HepG2 (cell line): Measurements from ENCODE around the gene PLEKHA5. TPM values are rescaled to one million over a fixed set of nuclear protein-coding genes. Genes with fewer than 3 reads are reported as not detected.

Source experiments
- ASH2L ChIP-seq: fragments of 300-600, 200-600 bp; sonication (generic); IDR thresholded peaks from 2 replicates; pipeline ENCODE4 v1.7.0; 2017; ENCODE audit warnings: low read depth, mild to moderate bottlenecking, moderate library complexity, mixed read lengths, low read length; ENCODE audit not compliant: insufficient read length
- HNF1A ChIP-seq, 2 experiments: sonication (generic) in 1 of 2; formaldehyde crosslinking in 1 of 2; IDR thresholded peaks; 2 replicates each; pipeline versions ENCODE4 v1.4.0 to v1.6.1; 2016 to 2020; ENCODE audit warnings: borderline replicate concordance in 1 of 2, low read depth in 1 of 2, mild to moderate bottlenecking in 1 of 2, missing genetic modification reagents in 1 of 2
- ZHX1 ChIP-seq: sonication (generic); formaldehyde crosslinking; IDR thresholded peaks from 2 replicates; pipeline ENCODE4 v1.8.1; 2022; ENCODE audit warnings: low read depth, mild to moderate bottlenecking, missing genetic modification reagents
- polyA plus RNA-seq, 8 experiments: library from polyadenylated mRNA; depleted of rRNA in 3 of 8; stranded (reverse) in 7 of 8; unstranded in 1 of 8; fragments of >200 nt; fragmentation: Illumina TruSeq in 4 of 8; extraction: Trizol in 4 of 8; gene quantifications; 2 replicates each; pipeline versions ENCODE4 v1.2.1 to v1.2.3, GENCODE V29; 2011 to 2016; ENCODE audit warnings: low read depth in 4 of 8, missing spikeins in 1 of 8, mixed read lengths in 1 of 8; ENCODE audit not compliant: insufficient read depth in 1 of 8
- total RNA-seq, 5 experiments: library from RNA; depleted of rRNA; stranded (reverse); fragments of >200 nt; fragmentation: Illumina TruSeq; extraction: Trizol; gene quantifications; 2 replicates each; pipeline ENCODE4 v1.2.3, GENCODE V29; 2016; ENCODE audit warnings: low read depth in 1 of 5
- TF ChIP-seq, protein P1 (sequence below): conservative IDR thresholded peaks from 2 replicates; pipeline ENCODE4 v1.6.1; 2018; ENCODE audit warnings: missing genetic modification reagents
- TF ChIP-seq, protein P2 (sequence below), 2 experiments: fragments of 450-650 bp in 1 of 2; sonication (generic) in 1 of 2; formaldehyde crosslinking; IDR thresholded peaks; 2 replicates each; pipeline versions ENCODE4 v1.5.0 to v1.8.0; 2020 to 2022; ENCODE audit warnings: mild to moderate bottlenecking in 1 of 2, missing genetic modification reagents in 1 of 2

Gene PLEKHA5
- total and polyA plus RNA-seq, 2 of the 13 experiments (the other 11 are each of a cell fraction or from before 2014, with no cell fraction given): 4.2 to 15.4 TPM

DNA sequence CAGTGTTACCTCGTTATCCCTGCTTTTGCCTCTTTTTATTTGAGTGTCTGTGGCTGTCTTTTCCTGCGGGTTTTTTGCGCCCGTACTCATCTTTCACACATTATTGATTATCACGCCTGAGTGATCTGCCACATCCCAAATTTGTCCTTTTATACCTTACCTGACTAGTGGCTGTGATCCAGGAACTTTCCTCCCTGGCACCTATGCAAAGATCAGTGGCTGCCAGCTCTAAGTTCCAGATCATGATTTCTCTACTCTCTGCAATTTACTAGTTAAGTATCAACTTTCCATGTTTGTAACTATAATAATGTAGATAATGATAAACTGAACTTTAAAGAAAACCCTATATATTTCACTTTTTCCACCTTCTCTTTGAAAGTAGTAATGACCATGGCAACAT is 36.9 kb downstream of the PLEKHA5 start (continued):
- TF ChIP-seq HNF1A (IDR thresholded peaks at IDR 0.05; ENCODE audit: low read depth): no peak
- no peak for TF ChIP-seq HNF1A (CRISPR knock-in tag; IDR thresholded peaks at IDR 0.05; ENCODE audit: borderline replicate concordance)
- no peak for TF ChIP-seq ZHX1
- TF ChIP-seq ASH2L: no peak
- TF ChIP-seq, protein P1, sequence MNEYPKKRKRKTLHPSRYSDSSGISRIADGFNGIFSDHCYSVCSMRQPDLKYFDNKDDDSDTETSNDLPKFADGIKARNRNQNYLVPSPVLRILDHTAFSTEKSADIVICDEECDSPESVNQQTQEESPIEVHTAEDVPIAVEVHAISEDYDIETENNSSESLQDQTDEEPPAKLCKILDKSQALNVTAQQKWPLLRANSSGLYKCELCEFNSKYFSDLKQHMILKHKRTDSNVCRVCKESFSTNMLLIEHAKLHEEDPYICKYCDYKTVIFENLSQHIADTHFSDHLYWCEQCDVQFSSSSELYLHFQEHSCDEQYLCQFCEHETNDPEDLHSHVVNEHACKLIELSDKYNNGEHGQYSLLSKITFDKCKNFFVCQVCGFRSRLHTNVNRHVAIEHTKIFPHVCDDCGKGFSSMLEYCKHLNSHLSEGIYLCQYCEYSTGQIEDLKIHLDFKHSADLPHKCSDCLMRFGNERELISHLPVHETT: no peak
- TF ChIP-seq, protein P2, sequence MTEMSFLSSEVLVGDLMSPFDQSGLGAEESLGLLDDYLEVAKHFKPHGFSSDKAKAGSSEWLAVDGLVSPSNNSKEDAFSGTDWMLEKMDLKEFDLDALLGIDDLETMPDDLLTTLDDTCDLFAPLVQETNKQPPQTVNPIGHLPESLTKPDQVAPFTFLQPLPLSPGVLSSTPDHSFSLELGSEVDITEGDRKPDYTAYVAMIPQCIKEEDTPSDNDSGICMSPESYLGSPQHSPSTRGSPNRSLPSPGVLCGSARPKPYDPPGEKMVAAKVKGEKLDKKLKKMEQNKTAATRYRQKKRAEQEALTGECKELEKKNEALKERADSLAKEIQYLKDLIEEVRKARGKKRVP (CRISPR knock-in tag; IDR thresholded peaks at IDR 0.05): no peak
